Measurements from ENCODE around the gene EHBP1L1.

The EHBP1L1 gene

GRCh38 chr11:65586676-65587075 lies 10.8 kb downstream of the EHBP1L1 start:
- Histone ChIP-seq H3K4me1 (ENCODE audit: control insufficient read depth in 1 of 2, insufficient read depth in 2 of 2, low read length in 2 of 2) (peaks cover 14 to 29% of the 10 kb centered on the region in 2 donors), H3K27ac (ENCODE audit: low read depth, low read length) (no peak overlapping the region), H3K27me3 (ENCODE audit: control insufficient read depth in 1 of 2, insufficient read depth in 2 of 2, low read length in 2 of 2) (peaks cover 0 to 4% of the 10 kb centered on the region in 2 donors), H3K4me3 (ENCODE audit: low read depth in 1 of 2, low read length in 2 of 2) (no peak overlapping the region), H3K9ac (ENCODE audit: low read depth in 1 of 2, low read length in 2 of 2) (no peak overlapping the region), H3K9me3 (ENCODE audit: control insufficient read depth in 1 of 2, low read length in 2 of 2) (no peaks in the 10 kb centered on the region), H3K36me3 (ENCODE audit: control insufficient read depth in 1 of 2, insufficient read depth in 2 of 2, low read length in 2 of 2) (peaks cover 16 to 26% of the 10 kb centered on the region in 2 donors)

GRCh38 chr11:65588199-65589054 lies 12.6 kb downstream of the EHBP1L1 start:
- H3K27ac ChIP-seq (ENCODE audit: low read depth, low read length): peak overlapping the region; percentile 70
- no peaks in the 10 kb centered on the region for H3K9me3 ChIP-seq (ENCODE audit: control insufficient read depth in 1 of 2, low read length in 2 of 2)

DNA sequence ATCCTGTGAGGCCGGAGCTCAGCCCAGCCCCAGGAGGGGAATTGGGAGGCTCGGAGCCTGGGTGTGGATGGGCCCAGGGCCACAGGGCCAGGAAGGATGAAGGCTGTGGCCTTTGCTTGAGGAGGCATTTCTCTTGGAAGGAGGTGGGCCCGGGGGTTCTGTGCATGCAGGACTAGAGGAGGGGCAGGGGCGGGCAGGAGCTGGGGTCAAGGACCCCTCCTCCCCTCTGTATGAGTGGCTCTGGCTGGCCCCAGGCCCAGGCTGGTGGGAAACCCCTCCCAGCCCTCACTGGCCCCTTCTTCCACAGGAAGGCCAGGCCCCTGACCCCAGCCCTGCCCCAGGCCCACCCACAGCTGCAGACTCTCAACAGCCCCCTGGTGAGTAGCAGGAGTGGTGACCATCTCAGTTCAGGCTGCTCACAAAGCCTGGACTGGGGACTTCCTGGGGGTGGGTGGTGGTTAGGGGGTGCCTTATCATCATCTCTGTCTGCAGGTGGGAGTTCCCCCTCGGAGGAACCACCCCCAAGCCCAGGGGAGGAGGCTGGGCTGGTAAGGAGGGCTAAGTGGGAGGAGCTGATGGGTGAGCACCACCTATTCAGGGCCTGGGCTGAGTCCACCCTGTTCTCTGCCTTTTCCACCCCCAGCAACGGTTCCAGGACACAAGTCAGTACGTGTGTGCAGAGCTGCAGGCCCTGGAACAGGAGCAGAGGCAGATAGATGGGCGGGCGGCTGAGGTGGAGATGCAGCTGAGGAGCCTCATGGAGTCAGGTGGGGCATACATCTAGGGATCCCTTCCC lies 13.8 kb downstream of the EHBP1L1 start:
- H3K9ac ChIP-seq (ENCODE audit: low read depth in 1 of 2, low read length in 2 of 2): peak overlapping the region in 1 of 2 donors; percentile 32
- no peaks in the 10 kb centered on the region for H3K27me3 ChIP-seq (ENCODE audit: control insufficient read depth in 1 of 2, insufficient read depth in 2 of 2, low read length in 2 of 2)
- H3K36me3 ChIP-seq (ENCODE audit: control insufficient read depth in 1 of 2, insufficient read depth in 2 of 2, low read length in 2 of 2): peaks cover 13 to 23% of the 10 kb centered on the region in 2 donors
- no peak overlapping the region for H3K27ac ChIP-seq (ENCODE audit: low read depth, low read length)
- H3K4me3 ChIP-seq (ENCODE audit: low read depth in 1 of 2, low read length in 2 of 2): no peak overlapping the region
- H3K9me3 ChIP-seq (ENCODE audit: control insufficient read depth in 1 of 2, low read length in 2 of 2): no peaks in the 10 kb centered on the region
- peaks cover 14 to 26% of the 10 kb centered on the region in 2 donors for H3K4me1 ChIP-seq (ENCODE audit: control insufficient read depth in 1 of 2, insufficient read depth in 2 of 2, low read length in 2 of 2)

More at GRCh38 chr11:65588199-65589054, 12.6 kb downstream of the EHBP1L1 start:
- H3K4me1 ChIP-seq (ENCODE audit: control insufficient read depth in 1 of 2, insufficient read depth in 2 of 2, low read length in 2 of 2): peaks cover 14 to 31% of the 10 kb centered on the region in 2 donors
- H3K4me3 ChIP-seq (ENCODE audit: low read depth in 1 of 2, low read length in 2 of 2): peak overlapping the region; percentile 3 to 13
- peaks cover 13 to 28% of the 10 kb centered on the region in 2 donors for H3K36me3 ChIP-seq (ENCODE audit: control insufficient read depth in 1 of 2, insufficient read depth in 2 of 2, low read length in 2 of 2)
- H3K27me3 ChIP-seq (ENCODE audit: control insufficient read depth in 1 of 2, insufficient read depth in 2 of 2, low read length in 2 of 2): peaks cover 0 to 4% of the 10 kb centered on the region in 2 donors
- peak overlapping the region in 1 of 2 donors; percentile 32 for H3K9ac ChIP-seq (ENCODE audit: low read depth in 1 of 2, low read length in 2 of 2)

GRCh38 chr11:65590240-65590738 lies 14.4 kb downstream of the EHBP1L1 start:
- peak overlapping the region in 1 of 2 donors; percentile 32 for H3K9ac ChIP-seq (ENCODE audit: low read depth in 1 of 2, low read length in 2 of 2)
- peaks cover 20 to 28% of the 10 kb centered on the region in 2 donors for H3K4me1 ChIP-seq (ENCODE audit: control insufficient read depth in 1 of 2, insufficient read depth in 2 of 2, low read length in 2 of 2)
- peaks cover 13 to 21% of the 10 kb centered on the region in 2 donors for H3K36me3 ChIP-seq (ENCODE audit: control insufficient read depth in 1 of 2, insufficient read depth in 2 of 2, low read length in 2 of 2)
- no peak overlapping the region for H3K4me3 ChIP-seq (ENCODE audit: low read depth in 1 of 2, low read length in 2 of 2)
- no peaks in the 10 kb centered on the region for H3K27me3 ChIP-seq (ENCODE audit: control insufficient read depth in 1 of 2, insufficient read depth in 2 of 2, low read length in 2 of 2)
- H3K9me3 ChIP-seq (ENCODE audit: control insufficient read depth in 1 of 2, low read length in 2 of 2): no peaks in the 10 kb centered on the region
- H3K27ac ChIP-seq (ENCODE audit: low read depth, low read length): no peak overlapping the region

GRCh38 chr11:65591939-65592857 lies 16.3 kb downstream of the EHBP1L1 start:
- no peaks in the 10 kb centered on the region for H3K27me3 ChIP-seq (ENCODE audit: control insufficient read depth in 1 of 2, insufficient read depth in 2 of 2, low read length in 2 of 2)
- no peak overlapping the region for H3K27ac ChIP-seq (ENCODE audit: low read depth, low read length)
- peaks cover 26 to 35% of the 10 kb centered on the region in 2 donors for H3K4me1 ChIP-seq (ENCODE audit: control insufficient read depth in 1 of 2, insufficient read depth in 2 of 2, low read length in 2 of 2)
- H3K4me3 ChIP-seq (ENCODE audit: low read depth in 1 of 2, low read length in 2 of 2): peak overlapping the region in 1 of 2 donors; percentile 28
- no peaks in the 10 kb centered on the region for H3K9me3 ChIP-seq (ENCODE audit: control insufficient read depth in 1 of 2, low read length in 2 of 2)
- H3K36me3 ChIP-seq (ENCODE audit: control insufficient read depth in 1 of 2, insufficient read depth in 2 of 2, low read length in 2 of 2): peaks cover 9 to 15% of the 10 kb centered on the region in 2 donors
- H3K9ac ChIP-seq (ENCODE audit: low read depth in 1 of 2, low read length in 2 of 2): no peak overlapping the region

GRCh38 chr11:65592858-65593517 lies 17.1 kb downstream of the EHBP1L1 start:
- Histone ChIP-seq H3K9ac (ENCODE audit: low read depth in 1 of 2, low read length in 2 of 2) (no peak overlapping the region), H3K4me1 (ENCODE audit: control insufficient read depth in 1 of 2, insufficient read depth in 2 of 2, low read length in 2 of 2) (peaks cover 18 to 27% of the 10 kb centered on the region in 2 donors), H3K9me3 (ENCODE audit: control insufficient read depth in 1 of 2, low read length in 2 of 2) (no peaks in the 10 kb centered on the region), H3K36me3 (ENCODE audit: control insufficient read depth in 1 of 2, insufficient read depth in 2 of 2, low read length in 2 of 2) (peaks cover 15 to 23% of the 10 kb centered on the region in 2 donors), H3K4me3 (ENCODE audit: low read depth in 1 of 2, low read length in 2 of 2) (no peak overlapping the region), H3K27me3 (ENCODE audit: control insufficient read depth in 1 of 2, insufficient read depth in 2 of 2, low read length in 2 of 2) (no peaks in the 10 kb centered on the region), H3K27ac (ENCODE audit: low read depth, low read length) (no peak overlapping the region)

GRCh38 chr11:65593518-65594414 lies 17.9 kb downstream of the EHBP1L1 start:
- Histone ChIP-seq H3K4me1 (ENCODE audit: control insufficient read depth in 1 of 2, insufficient read depth in 2 of 2, low read length in 2 of 2) (peaks cover 11 to 20% of the 10 kb centered on the region in 2 donors), H3K4me3 (ENCODE audit: low read depth in 1 of 2, low read length in 2 of 2) (no peak overlapping the region), H3K27ac (ENCODE audit: low read depth, low read length) (no peak overlapping the region), H3K9me3 (ENCODE audit: control insufficient read depth in 1 of 2, low read length in 2 of 2) (no peaks in the 10 kb centered on the region), H3K27me3 (ENCODE audit: control insufficient read depth in 1 of 2, insufficient read depth in 2 of 2, low read length in 2 of 2) (no peaks in the 10 kb centered on the region), H3K36me3 (ENCODE audit: control insufficient read depth in 1 of 2, insufficient read depth in 2 of 2, low read length in 2 of 2) (peaks cover 19 to 30% of the 10 kb centered on the region in 2 donors), H3K9ac (ENCODE audit: low read depth in 1 of 2, low read length in 2 of 2) (no peak overlapping the region)

DNA sequence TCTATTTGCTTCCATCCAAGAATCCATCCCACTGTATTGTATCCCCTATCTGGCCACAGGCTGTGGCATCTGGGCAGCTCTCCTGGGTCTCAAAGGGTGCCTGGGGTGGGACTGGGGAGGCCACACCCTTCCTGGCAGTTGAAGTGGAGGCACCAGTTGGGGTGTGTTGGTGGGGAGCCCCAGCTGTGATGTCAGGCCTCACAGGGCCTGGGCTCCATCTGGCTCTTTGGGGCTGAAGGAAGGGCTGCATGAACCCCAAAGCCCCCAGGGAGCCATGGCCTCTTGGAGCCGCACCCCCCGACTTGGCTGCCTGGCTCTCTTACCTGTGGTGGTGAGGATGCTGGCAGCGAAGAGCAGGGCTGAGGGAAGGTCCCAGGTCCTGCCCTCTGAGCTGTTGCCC lies 19.3 kb downstream of the EHBP1L1 start:
- H3K4me1 ChIP-seq (ENCODE audit: control insufficient read depth in 1 of 2, insufficient read depth in 2 of 2, low read length in 2 of 2): peaks cover 11 to 13% of the 10 kb centered on the region in 2 donors
- H3K9ac ChIP-seq (ENCODE audit: low read depth in 1 of 2, low read length in 2 of 2): no peak overlapping the region

More for the DNA sequence above, 19.3 kb downstream of the EHBP1L1 start:
- Histone ChIP-seq H3K9me3 (ENCODE audit: control insufficient read depth in 1 of 2, low read length in 2 of 2) (no peaks in the 10 kb centered on the region), H3K27me3 (ENCODE audit: control insufficient read depth in 1 of 2, insufficient read depth in 2 of 2, low read length in 2 of 2) (no peaks in the 10 kb centered on the region), H3K4me3 (ENCODE audit: low read depth in 1 of 2, low read length in 2 of 2) (no peak overlapping the region), H3K36me3 (ENCODE audit: control insufficient read depth in 1 of 2, insufficient read depth in 2 of 2, low read length in 2 of 2) (peaks cover 19 to 35% of the 10 kb centered on the region in 2 donors), H3K27ac (ENCODE audit: low read depth, low read length) (no peak overlapping the region)
